GM18507 (cell line): ENCODE measurements around the gene BMPR1B.
"Not testable (repeated sequence)": the region's sequence is repeated elsewhere in the genome, so short reads cannot be mapped to it uniquely, and the experiment has no call there.

ENCODE experiments used
- DNase-seq: peaks from one replicate; pipeline ENCODE4 v3.0.0; 2011; ENCODE audit warnings: low read depth; ENCODE audit not compliant: insufficient read length; ENCODE audit errors: extremely low spot score
- FAIRE-seq: peaks from 2 replicates; lab custom pipeline; 2011; peaks lifted over from hg19 to GRCh38; lab: Jason Lieb, UNC

BMPR1B gene

GRCh38 chr4:94826206-94826605 lies 68.5 kb downstream of the BMPR1B start:
- FAIRE-seq = no peak

GRCh38 chr4:94827481-94828110 lies 69.8 kb downstream of the BMPR1B start:
- DNase-seq = no peak

More at GRCh38 chr4:94826206-94826605, 68.5 kb downstream of the BMPR1B start:
- DNase-seq = no peak

DNA sequence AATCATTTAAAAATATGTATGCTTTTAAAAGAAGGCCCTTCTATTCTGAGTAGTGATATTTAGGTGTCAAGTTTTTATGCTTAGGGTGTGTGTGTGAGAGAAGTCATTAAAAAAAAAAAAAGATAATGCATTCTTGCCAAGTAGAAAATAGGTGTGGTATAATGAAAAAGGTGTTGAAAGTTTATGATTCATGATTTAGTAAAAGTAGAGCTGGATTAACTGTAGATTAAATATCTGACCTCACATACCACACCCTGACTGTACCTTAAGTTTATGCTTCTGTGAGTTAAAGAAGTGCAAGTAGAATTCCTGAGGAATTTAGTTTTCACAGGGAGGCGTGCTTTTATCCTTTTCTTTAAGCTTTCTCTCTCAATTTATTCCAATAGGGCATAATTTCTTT lies 71.1 kb downstream of the BMPR1B start:
- FAIRE-seq (no peak), DNase-seq (no peak)

More at GRCh38 chr4:94827481-94828110, 69.8 kb downstream of the BMPR1B start:
- FAIRE-seq = no peak

DNA sequence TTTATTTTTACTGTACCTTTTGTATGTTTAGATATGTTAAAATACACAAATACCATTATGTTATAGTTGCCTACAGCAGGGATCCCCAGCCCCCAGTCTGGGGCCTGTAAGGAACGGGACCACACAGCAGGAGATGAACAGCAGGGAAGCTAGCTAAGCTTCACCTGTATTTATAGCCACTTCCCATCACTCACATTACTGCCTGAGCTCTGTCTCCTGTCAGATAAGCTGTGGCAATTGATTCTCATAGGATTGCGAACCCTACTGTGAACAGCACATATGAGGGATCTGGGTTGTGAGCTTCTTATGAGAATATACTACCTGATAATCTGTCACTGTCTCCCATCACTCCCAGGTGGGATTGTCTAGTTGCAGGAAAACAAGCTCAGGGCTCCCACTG lies 73.9 kb downstream of the BMPR1B start:
- no peak for DNase-seq
- FAIRE-seq = no peak

DNA sequence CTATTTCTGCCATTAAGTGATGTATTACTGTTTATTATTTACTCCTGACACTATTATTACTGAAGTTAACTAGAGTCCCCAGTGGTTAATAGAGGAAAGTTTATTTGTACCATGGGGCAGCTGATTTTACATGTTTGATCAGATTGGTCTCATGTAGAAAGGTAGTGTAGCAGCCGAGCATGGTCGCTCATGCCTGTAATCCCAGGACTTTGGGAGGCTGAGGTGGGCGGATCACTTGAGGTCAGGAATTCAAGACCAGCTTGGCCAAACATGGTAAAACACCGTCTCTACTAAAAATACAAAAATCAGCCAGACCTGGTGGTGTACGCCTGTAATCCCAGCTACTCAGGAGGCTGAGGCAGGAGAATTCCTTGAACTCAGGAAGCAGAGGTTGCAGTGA lies 74.6 kb downstream of the BMPR1B start:
- not testable (repeated sequence) for DNase-seq, FAIRE-seq

DNA sequence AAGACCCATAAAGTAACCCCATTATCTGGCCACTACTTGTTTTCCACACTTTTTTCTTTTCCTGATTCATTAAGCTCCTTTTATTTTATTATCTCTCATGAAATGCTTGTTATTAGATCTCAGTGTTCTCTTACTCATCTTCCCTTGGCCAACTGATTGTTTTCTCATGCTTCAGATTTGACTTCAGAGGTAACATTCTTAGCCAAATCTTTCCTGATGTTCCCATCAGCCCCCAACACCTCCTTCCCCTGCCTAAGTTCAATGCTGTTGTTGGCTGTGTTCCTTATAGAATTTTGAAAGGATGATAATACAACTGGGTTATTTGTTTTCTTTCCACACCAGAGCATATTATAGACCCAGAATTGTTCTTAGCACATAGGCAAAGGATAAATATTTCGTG lies 75.6 kb downstream of the BMPR1B start:
- DNase-seq (no peak), FAIRE-seq (no peak)

GRCh38 chr4:94834501-94834900 lies 76.7 kb downstream of the BMPR1B start:
- no peak for FAIRE-seq
- DNase-seq = no peak

- FAIRE-seq, DNase-seq: not testable (repeated sequence)
These were observed 83.6 kb downstream of the BMPR1B start for GRCh38 chr4:94841166-94841863.

DNA sequence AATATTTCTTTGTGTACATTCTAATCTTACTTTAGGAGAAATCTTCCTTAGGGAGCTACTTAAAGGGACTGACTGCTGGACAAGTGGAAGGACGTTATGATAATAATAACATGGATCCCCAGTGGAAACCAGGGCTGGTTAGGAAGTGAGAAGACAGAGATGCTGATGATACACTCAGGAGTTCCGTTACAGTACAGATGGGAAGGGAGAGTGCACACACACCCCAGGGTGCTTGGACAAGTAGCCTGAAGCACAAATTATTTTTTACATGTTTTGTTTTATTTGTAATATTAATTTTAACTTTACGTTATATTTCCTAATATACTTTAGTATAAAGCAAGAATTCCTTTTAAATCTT lies 84.1 kb downstream of the BMPR1B start:
- no peak for DNase-seq
- FAIRE-seq = no peak

- FAIRE-seq (no peak), DNase-seq (no peak)
These were observed 85.5 kb downstream of the BMPR1B start for GRCh38 chr4:94843216-94843615.

- DNase-seq = no peak
- no peak for FAIRE-seq
These were observed 90.6 kb downstream of the BMPR1B start for GRCh38 chr4:94848326-94848725.

- no peak for FAIRE-seq
- DNase-seq = no peak
These were observed 92.1 kb downstream of the BMPR1B start for GRCh38 chr4:94849901-94850300.

DNA sequence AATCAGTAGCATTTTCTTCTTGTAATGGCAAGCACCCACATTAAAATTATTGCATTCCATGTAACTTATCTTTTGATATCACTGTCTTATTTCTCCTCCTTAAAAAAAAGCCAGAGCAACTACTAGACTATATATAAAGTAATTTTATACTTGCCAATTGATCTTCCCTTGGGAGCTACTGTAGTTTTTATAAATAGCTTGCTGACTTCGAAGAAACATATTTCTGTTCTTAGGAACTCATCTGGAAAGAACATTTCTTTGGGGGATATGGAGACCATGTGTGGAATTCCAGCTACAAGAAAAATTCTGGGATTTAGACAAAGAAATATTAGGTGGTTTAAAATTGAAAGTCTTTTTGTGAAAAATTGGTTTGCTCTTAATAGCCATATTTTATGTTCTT lies 94.9 kb downstream of the BMPR1B start:
- no peak for FAIRE-seq

DNA sequence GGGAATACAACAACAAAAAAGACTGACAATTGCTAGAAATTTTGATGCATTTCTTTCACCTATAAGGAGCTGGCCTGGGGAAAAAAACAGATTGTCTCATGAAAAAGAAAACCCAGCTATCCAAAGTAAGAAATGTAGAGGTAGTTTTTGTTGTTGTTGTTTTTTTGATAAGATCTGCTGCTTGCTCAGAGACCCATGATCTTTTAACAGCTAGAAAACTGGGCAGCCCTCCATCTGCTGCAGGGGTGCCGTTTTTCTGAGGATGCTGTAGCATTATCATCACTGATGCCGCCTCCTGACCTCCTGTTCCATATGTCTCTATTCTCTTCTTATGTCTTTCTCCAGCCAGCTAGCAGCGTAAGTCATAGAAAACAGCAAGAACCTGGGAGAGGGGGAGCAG lies 98.3 kb downstream of the BMPR1B start:
- DNase-seq (no peak), FAIRE-seq (no peak)

More for the DNA sequence above, 94.9 kb downstream of the BMPR1B start:
- DNase-seq = no peak

GRCh38 chr4:94870146-94870545 lies 112.4 kb downstream of the BMPR1B start:
- FAIRE-seq = no peak
- DNase-seq = no peak

- DNase-seq (no peak), FAIRE-seq (no peak)
These were observed 114.0 kb downstream of the BMPR1B start for GRCh38 chr4:94871644-94872305.

DNA sequence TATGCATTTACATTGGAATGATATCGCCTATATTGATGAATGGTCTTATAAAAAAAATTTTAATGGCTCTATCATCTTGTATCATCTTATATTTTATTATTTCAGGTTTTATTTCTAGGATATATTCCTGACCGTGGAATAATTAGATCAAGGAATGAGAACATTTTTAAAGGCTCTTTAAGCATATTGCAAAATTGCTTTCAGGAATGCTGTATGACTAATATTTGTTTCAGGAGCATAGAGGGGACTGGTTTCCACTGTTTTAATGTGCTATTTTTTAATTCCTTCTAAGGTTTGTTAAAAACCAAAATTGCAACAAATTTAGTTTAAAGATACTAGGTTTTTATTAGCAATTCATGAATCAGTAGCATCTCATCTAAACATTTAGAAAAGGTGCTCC lies 120.2 kb downstream of the BMPR1B start:
- DNase-seq (no peak), FAIRE-seq (no peak)

- FAIRE-seq = no peak
- DNase-seq = no peak
These were observed 123.2 kb downstream of the BMPR1B start for GRCh38 chr4:94880956-94881355.

- no peak for FAIRE-seq
- DNase-seq = no peak
These were observed 125.0 kb downstream of the BMPR1B start for GRCh38 chr4:94882756-94883155.

DNA sequence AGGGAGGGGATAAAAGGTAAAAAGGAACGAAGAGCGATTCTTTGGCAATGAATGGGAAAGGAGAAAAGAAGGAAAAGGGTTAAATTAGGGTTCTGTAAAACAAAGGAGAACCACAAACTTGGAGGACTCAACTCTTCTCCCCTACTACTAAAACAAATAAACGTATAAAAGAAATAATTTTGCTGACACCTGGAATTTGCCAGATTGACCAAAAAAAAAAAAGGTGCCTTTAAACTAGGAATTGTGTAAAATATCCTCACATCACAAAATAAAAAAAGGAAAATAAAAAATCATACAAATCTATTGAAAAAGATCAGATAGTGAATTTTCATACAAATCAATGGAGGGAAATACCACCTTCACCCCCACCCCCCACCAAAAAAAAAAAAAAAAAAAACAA lies 129.3 kb downstream of the BMPR1B start:
- DNase-seq (no peak), FAIRE-seq (no peak)

DNA sequence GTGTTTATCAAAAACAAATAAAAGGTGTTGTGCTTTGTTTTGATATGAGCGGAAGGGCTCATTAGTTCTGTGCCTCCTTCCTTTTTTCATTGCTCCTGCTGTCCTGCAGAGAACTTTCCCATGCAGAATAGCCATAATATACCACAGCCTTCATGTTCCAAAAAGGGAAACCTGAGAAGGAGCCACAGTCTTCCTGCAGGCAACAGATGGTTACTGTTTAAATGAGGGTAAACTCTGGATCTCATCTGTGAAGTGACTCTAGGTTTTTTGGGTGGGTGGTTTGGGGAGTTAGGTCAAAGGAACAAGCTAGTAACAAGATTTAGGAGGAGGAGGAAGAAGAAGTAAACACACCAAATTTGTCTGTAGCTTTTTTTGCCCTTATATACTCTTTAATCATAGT lies 131.8 kb downstream of the BMPR1B start:
- no peak for FAIRE-seq

More for the DNA sequence above, 131.8 kb downstream of the BMPR1B start:
- DNase-seq = no peak
